GM19239 (cell line): ENCODE data around the gene KLHL10.

Experiments used
- DNase-seq: peaks from one replicate; pipeline ENCODE4 v3.0.0; 2011; ENCODE audit warnings: low spot score; ENCODE audit not compliant: insufficient read length
- FAIRE-seq: peaks from 2 replicates; lab custom pipeline; 2011; peaks lifted over from hg19 to GRCh38; lab: Jason Lieb, UNC

KLHL10 gene

GRCh38 chr17:41888332-41888965, 50.8 kb downstream of the KLHL10 start:
- FAIRE-seq (no peak), DNase-seq (no peak)

DNA sequence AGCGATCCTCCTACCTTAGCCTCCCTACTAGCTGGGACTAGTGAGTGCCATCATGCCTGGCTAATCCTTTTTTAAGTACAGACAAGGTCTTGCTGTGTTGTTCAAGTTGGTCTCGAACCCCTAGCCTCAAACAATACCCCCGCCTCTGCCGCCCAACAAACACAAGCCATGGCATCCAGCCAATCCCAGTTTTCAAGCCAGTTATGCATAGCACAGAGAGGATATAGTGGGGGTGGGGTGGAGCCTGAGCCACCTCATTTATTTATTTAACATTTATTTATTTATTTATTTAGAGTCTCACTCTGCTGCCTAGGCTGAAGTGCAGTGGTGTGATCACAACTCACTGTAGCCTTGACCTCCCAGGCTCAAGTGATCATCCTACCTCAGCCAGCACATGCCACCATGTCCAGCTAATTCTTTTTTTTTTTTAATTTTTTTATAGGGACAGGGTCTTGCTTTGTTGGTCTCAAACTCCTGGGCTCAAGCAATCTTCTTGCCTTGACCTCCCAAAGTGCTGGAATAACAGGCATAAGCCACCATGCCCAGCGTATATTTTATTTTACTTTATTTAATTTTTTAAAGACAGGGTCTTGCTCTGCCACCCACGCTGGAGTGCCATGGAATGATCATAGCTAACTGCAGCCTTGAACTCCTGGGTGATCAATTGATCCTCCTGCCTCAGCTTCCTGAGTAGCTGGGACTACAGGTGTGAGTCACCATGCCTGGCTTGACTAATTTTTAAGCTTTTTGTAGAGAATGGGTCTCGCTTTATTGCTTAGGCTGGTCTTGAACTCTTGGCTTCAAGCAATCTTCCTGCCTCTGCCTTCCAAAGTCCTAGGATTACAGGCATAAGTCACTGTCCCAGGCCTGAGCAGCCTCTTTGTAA, 53.8 kb downstream of the KLHL10 start:
- FAIRE-seq (no peak), DNase-seq (no peak)

- DNase-seq (no peak), FAIRE-seq (no peak)
Observed at GRCh38 chr17:41892021-41892376, 54.4 kb downstream of the KLHL10 start.

DNA sequence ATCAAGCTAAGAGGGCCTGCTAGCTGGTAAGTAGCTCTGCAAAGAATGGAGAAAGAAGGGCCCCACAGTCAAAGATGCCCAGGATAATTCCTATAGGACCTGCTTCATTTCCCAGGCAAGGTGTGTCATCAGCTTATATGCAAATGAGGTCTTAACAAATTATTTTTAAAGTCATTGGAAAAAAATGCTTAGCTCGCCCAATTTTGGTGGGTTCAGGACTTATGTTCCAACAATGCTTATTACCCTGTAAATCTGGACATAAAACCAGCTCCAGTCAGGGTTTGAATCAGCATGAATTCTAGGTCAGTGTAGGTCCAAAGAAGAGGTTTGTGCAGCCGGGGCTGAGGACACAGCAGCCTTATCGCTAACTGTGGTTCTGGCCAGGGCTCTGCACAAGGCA, 55.8 kb downstream of the KLHL10 start:
- FAIRE-seq: no peak
- no peak for DNase-seq

- DNase-seq (no peak), FAIRE-seq (no peak)
Observed at GRCh38 chr17:41894791-41895331, 57.2 kb downstream of the KLHL10 start.

DNA sequence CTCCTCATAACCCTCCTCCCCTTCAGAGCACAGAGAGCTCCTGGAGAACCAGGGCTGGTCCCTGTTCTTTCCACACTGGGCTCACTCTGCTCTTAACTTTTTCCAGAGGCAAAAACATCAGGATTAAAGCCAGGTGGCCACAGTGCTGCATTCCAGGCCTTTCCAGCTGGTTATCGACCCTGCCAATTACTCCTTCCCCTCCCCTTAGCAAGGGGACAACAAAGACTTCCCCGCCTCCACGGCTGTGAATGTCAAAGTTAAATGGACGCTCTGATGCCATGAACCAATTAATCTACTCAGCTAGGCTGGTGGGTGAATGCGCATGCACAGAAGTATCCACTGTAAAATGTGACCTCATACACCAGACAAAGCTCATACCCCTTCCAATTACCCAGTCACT, 58.0 kb downstream of the KLHL10 start:
- no peak for DNase-seq
- FAIRE-seq: no peak

GRCh38 chr17:41896726-41897125, 59.1 kb downstream of the KLHL10 start:
- DNase-seq: no peak
- no peak for FAIRE-seq
